Measurements from ENCODE around the gene OR9Q2.

Gene OR9Q2

DNA sequence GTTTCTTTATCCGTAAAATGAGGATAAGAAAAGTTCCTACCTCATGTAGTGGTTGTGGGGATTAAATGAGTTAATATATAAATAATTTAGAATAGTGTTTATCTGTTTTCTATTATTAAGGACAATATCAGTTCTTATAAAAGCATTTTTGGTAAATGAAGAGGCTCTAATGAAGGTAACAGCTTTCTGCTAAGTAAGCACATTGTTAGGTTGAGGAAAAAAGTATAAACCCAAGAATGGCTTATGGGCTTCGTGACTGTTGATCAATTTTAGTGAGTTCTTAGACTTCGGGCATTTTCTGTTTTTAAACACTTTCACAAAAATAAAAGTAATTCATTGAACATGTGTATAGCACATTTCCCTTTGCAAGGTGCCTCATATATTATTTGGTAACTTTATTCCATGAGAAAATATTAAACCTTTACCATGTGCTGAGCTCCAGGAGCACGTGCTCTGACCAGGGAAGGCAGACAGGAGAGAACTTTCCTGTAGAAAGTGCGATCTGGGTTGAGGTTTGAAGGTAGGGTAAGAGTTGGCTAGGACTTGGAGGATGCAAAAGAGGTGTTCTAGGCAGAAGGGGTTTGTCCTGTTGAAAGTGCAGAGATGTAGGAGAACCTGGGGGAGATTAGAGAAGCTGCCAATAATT is 11.3 kb upstream of the OR9Q2 start:
- in situ Hi-C loops (cut with HindIII; ENCODE audit: low sequenced_read_pairs), result no loop called here
- TF ChIP-seq, protein P1, sequence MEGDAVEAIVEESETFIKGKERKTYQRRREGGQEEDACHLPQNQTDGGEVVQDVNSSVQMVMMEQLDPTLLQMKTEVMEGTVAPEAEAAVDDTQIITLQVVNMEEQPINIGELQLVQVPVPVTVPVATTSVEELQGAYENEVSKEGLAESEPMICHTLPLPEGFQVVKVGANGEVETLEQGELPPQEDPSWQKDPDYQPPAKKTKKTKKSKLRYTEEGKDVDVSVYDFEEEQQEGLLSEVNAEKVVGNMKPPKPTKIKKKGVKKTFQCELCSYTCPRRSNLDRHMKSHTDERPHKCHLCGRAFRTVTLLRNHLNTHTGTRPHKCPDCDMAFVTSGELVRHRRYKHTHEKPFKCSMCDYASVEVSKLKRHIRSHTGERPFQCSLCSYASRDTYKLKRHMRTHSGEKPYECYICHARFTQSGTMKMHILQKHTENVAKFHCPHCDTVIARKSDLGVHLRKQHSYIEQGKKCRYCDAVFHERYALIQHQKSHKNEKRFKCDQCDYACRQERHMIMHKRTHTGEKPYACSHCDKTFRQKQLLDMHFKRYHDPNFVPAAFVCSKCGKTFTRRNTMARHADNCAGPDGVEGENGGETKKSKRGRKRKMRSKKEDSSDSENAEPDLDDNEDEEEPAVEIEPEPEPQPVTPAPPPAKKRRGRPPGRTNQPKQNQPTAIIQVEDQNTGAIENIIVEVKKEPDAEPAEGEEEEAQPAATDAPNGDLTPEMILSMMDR (IDR thresholded peaks at IDR 0.05; ENCODE audit: low read depth, low read length, missing control alignments), result no peak
- H3K4me3 ChIP-seq (ENCODE audit: low read depth, low read length), result no peak overlapping the region
- DNase-seq (ENCODE audit: low read depth), result no peak

DNA sequence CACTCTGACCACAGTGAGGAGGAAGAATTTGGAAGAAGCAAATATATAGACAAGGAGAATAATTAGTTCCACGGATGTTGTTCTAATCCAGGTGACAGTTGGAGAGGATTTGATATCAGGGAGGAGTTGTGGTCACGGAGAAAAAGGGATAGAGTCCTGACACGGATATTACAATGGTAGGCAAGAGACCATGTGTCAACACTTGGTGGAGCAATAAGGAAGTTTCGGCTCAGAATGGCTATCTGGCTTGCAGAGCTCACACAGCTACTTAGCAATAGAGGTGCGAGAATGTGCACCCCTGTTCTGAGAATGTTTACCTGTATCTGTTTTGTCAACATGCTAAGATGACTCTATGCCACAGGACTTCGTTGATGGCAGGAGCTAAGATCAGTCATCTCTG is 10.4 kb upstream of the OR9Q2 start:
- H3K4me3 ChIP-seq (ENCODE audit: low read depth, low read length), result no peak overlapping the region
- in situ Hi-C loops (cut with HindIII; ENCODE audit: low sequenced_read_pairs), result no loop called here
- no peak for DNase-seq (ENCODE audit: low read depth)
- TF ChIP-seq, protein P1 (IDR thresholded peaks at IDR 0.05; ENCODE audit: low read depth, low read length, missing control alignments), result no peak

DNA sequence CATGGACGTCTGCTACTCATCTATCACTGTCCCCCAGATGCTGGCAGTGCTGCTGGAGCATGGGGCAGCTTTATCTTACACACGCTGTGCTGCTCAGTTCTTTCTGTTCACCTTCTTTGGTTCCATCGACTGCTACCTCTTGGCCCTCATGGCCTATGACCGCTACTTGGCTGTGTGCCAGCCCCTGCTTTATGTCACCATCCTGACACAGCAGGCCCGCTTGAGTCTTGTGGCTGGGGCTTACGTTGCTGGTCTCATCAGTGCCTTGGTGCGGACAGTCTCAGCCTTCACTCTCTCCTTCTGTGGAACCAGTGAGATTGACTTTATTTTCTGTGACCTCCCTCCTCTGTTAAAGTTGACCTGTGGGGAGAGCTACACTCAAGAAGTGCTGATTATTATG is 9.2 kb upstream of the OR9Q2 start:
- TF ChIP-seq, protein P1 (IDR thresholded peaks at IDR 0.05; ENCODE audit: low read depth, low read length, missing control alignments), result no peak
- DNase-seq (ENCODE audit: low read depth), result no peak
- no peak overlapping the region for H3K4me3 ChIP-seq (ENCODE audit: low read depth, low read length)
- in situ Hi-C loops (cut with HindIII; ENCODE audit: low sequenced_read_pairs), result no loop called here

DNA sequence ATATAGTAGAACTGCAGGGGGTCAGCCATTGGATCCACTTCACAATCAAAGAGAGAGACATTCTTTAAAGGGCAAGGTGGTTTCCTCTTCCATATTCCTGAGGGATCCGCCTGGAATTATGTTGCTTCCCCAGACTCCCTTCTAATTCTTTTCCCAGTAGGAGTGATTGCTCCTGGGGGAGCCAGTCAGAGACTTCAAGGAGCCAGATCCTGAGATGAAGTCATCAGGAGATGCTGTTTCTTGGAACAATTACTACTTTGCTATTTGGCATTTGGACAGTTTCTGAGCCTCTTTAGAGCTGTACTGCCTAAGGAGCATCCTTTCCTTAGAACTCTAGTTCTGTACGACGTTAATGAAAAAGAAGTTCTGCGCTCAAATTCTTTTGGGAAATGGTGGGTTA is 1.9 kb upstream of the OR9Q2 start:
- DNase-seq (ENCODE audit: low read depth), result no peak
- in situ Hi-C loops (cut with HindIII; ENCODE audit: low sequenced_read_pairs), result no loop called here
- H3K4me3 ChIP-seq (ENCODE audit: low read depth, low read length), result no peak overlapping the region
- TF ChIP-seq, protein P1 (IDR thresholded peaks at IDR 0.05; ENCODE audit: low read depth, low read length, missing control alignments), result no peak

DNA sequence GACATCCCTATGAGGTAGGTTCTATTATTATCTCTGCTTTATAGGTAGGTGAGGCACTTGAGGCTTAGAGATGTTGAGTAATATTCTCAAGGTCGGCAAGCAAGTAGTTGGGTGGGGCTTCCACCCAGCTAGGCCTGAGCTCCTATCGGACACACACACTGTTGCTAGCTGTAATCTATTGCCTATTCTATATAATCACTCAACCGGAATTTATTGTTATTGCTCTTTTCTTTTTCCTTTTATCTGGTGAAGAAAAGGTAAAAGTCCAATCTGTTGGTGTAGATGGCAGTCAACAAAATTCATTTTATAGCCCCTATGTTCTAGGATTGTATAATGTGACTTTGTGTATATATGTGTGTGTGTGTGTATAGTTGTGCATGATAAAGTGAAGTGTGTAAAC is 3.4 kb downstream of the OR9Q2 start:
- in situ Hi-C loops (cut with HindIII; ENCODE audit: low sequenced_read_pairs), result no loop called here
- H3K4me3 ChIP-seq (ENCODE audit: low read depth, low read length), result no peak overlapping the region
- DNase-seq (ENCODE audit: low read depth), result no peak
- TF ChIP-seq, protein P1 (IDR thresholded peaks at IDR 0.05; ENCODE audit: low read depth, low read length, missing control alignments), result no peak

DNA sequence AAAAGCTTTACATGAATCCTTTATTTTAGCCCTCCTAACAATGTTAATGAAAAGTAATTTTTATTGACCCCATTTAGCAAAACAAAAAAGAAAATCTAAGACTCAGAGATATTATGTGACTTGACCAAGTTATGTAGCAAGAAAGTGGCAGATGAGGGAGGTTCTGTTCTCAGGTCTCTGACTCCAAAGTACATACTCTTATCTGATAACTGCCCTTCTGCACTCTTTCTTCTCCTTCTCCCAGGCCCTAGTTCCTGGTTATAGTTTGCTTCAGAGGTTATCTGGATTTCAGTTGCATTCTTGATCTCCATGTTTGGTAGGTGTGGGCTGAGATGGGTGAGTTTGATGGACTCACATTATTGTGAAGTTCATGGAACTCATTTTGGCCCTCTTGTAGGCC is 4.5 kb downstream of the OR9Q2 start:
- H3K4me3 ChIP-seq (ENCODE audit: low read depth, low read length), result no peak overlapping the region
- TF ChIP-seq, protein P1 (IDR thresholded peaks at IDR 0.05; ENCODE audit: low read depth, low read length, missing control alignments), result no peak
- DNase-seq (ENCODE audit: low read depth), result no peak
- in situ Hi-C loops (cut with HindIII; ENCODE audit: low sequenced_read_pairs), result no loop called here
